HCT116 (cell line): ENCODE data around the gene TSPAN1. TPM values are rescaled to one million over a fixed set of nuclear protein-coding genes. Genes with fewer than 3 reads are reported as not detected.

Source experiments
- ATAC-seq: fragments of 200-7000 bp; cut with Tn5 transposase; 2 replicates; pipeline ENCODE4 v1.9.1; 2020; ENCODE audit warnings: mild to moderate bottlenecking, moderate library complexity
- BruUV-seq: library from RNA; stranded (reverse); fragments of 400-500 nt; replicated peaks from 2 replicates; lab custom pipeline; 2021; lab: Mats Ljungman, UMichigan
- CTCF ChIA-PET: fragments of 300-600 bp; sonication (Branson Sonifier 250); formaldehyde crosslinking; loops from one replicate; lab custom pipeline; 2021; ENCODE audit warnings: antibody characterized with exemption; lab: Charles Lee
- POLR2A ChIA-PET: fragments of 300-600, 350-600 bp; sonication (Branson Sonifier 250); formaldehyde crosslinking; loops from one replicate; lab custom pipeline; 2021; ENCODE audit warnings: antibody characterized with exemption; lab: Charles Lee
- RAD21 ChIA-PET, 2 experiments: fragments of 300-600 bp; sonication (Branson Sonifier 250); formaldehyde crosslinking; loops; one replicate each; lab custom pipeline; 2023; ENCODE audit warnings: low total read pairs in 2 of 2; ENCODE audit not compliant: uncharacterized antibody in 2 of 2, unreplicated experiment in 2 of 2, low non-redundant PET in 1 of 2; lab: Charles Lee
- DNase-seq: peaks from one replicate; pipeline ENCODE4 v3.0.0-alpha.2; 2010; ENCODE audit warnings: low read depth, low spot score
- H2AFZ ChIP-seq: fragments of 200-600 bp; shearing (Covaris generic), sonication (generic); 2 replicates; pipeline ENCODE4 v1.6.1; 2017; ENCODE audit warnings: low read depth, mixed run types, mixed read lengths, antibody characterized with exemption, low read length; ENCODE audit not compliant: poor library complexity, severe bottlenecking
- H3K27ac ChIP-seq: 2 replicates; pipeline ENCODE4 v1.5.1; 2012; ENCODE audit warnings: low read depth, low read length
- H3K27me3 ChIP-seq: fragments of 200-600 bp; sonication (generic); 2 replicates; pipeline ENCODE4 v1.6.1; 2016; ENCODE audit warnings: mixed run types, low read length, mixed read lengths; ENCODE audit not compliant: insufficient read depth
- H3K36me3 ChIP-seq, 2 experiments: fragments of 200-500 bp in 1 of 2; fragments of 200-600 bp in 1 of 2; sonication (Bioruptor generic) in 1 of 2; sonication (generic) in 1 of 2; 2 replicates each; pipeline versions ENCODE4 v1.5.1 to v1.6.1; 2014 to 2016; ENCODE audit warnings: low read length in 2 of 2, inconsistent platforms in 1 of 2, mixed read lengths in 1 of 2, mixed run types in 1 of 2; ENCODE audit not compliant: insufficient read depth in 2 of 2, control insufficient read depth in 1 of 2
- H3K4me1 ChIP-seq, 2 experiments: fragments of 200-600 bp in 1 of 2; sonication (generic) in 1 of 2; 2 replicates each; pipeline versions ENCODE4 v1.5.1 to v1.6.1; 2012 to 2017; ENCODE audit warnings: low read length in 2 of 2, inconsistent platforms in 1 of 2, mild to moderate bottlenecking in 1 of 2, mixed read lengths in 1 of 2, mixed run types in 1 of 2, moderate library complexity in 1 of 2; ENCODE audit not compliant: insufficient read depth in 2 of 2, control insufficient read depth in 1 of 2
- H3K4me2 ChIP-seq: fragments of 200-600 bp; sonication (generic); 2 replicates; pipeline ENCODE4 v1.6.1; 2017; ENCODE audit warnings: mixed run types, low read length, mixed read lengths
- H3K4me3 ChIP-seq, 2 experiments: fragments of 200-600 bp in 1 of 2; sonication (generic) in 1 of 2; replicated peaks in 1 of 2; 2 replicates each; pipeline ENCODE4 v1.5.1; 2011 to 2016; ENCODE audit warnings: low read length in 2 of 2, control low read depth in 1 of 2, low read depth in 1 of 2, mild to moderate bottlenecking in 1 of 2, mixed read lengths in 1 of 2, mixed run types in 1 of 2
- H3K79me2 ChIP-seq: fragments of 200-600 bp; sonication (generic); 2 replicates; pipeline ENCODE4 v1.6.1; 2017; ENCODE audit warnings: mild to moderate bottlenecking, mixed run types, low read length, moderate library complexity, mixed read lengths; ENCODE audit not compliant: insufficient read depth
- H3K9ac ChIP-seq: fragments of 200-600 bp; sonication (generic); 2 replicates; pipeline ENCODE4 v1.6.1; 2016; ENCODE audit warnings: low read length, mixed read lengths
- H3K9me2 ChIP-seq: fragments of 200-600 bp; sonication (generic), shearing (Covaris generic); 2 replicates; pipeline ENCODE4 v1.6.1; 2017; ENCODE audit warnings: mixed run types, mild to moderate bottlenecking, moderate library complexity; ENCODE audit not compliant: insufficient read depth
- H3K9me3 ChIP-seq, 2 experiments: fragments of 200-500 bp in 1 of 2; fragments of 200-600 bp in 1 of 2; sonication (Bioruptor generic) in 1 of 2; sonication (generic) in 1 of 2; 2 replicates each; pipeline ENCODE4 v1.6.1; 2014 to 2017; ENCODE audit warnings: low read length in 2 of 2, mixed read lengths in 2 of 2, inconsistent platforms in 1 of 2, low read depth in 1 of 2, mild to moderate bottlenecking in 1 of 2, mixed run types in 1 of 2, moderate library complexity in 1 of 2; ENCODE audit not compliant: control insufficient read depth in 1 of 2, insufficient read depth in 1 of 2
- H4K20me1 ChIP-seq: fragments of 200-600 bp; sonication (generic), shearing (Covaris generic); 2 replicates; pipeline ENCODE4 v1.6.1; 2017; ENCODE audit warnings: mixed run types, mild to moderate bottlenecking, moderate library complexity; ENCODE audit not compliant: insufficient read depth
- POLR2A ChIP-seq: IDR thresholded peaks from 2 replicates; pipeline ENCODE4 v1.7.0; 2011; ENCODE audit warnings: borderline replicate concordance; ENCODE audit not compliant: insufficient read depth, insufficient read length; ENCODE audit errors: extremely low read depth
- POLR2AphosphoS5 ChIP-seq: IDR thresholded peaks from 2 replicates; pipeline ENCODE4 v1.6.1; 2011; ENCODE audit warnings: mild to moderate bottlenecking, low read depth, low read length, moderate library complexity
- RAD21 ChIP-seq: IDR thresholded peaks from 2 replicates; pipeline ENCODE4 v1.6.1; 2012; ENCODE audit warnings: low read depth, mild to moderate bottlenecking
- SP1 ChIP-seq: IDR thresholded peaks from 2 replicates; pipeline ENCODE4 v1.6.1; 2012; ENCODE audit warnings: low read depth
- TCF7L2 ChIP-seq: IDR thresholded peaks from 2 replicates; pipeline ENCODE4 v1.7.0; 2011; ENCODE audit warnings: borderline replicate concordance, inconsistent platforms; ENCODE audit not compliant: insufficient read depth, insufficient read length; ENCODE audit errors: extremely low read depth
- YY1 ChIP-seq: IDR thresholded peaks from 2 replicates; pipeline ENCODE4 v1.6.1; 2011; ENCODE audit warnings: low read length, low read depth, moderate library complexity, mild to moderate bottlenecking; ENCODE audit not compliant: insufficient replicate concordance; ENCODE audit errors: extremely low read depth
- ZFX ChIP-seq: fragments of 450-650 bp; IDR thresholded peaks from 2 replicates; pipeline ENCODE4 v1.6.1; 2017
- intact Hi-C: fragments of 100-400 bp; cut with micrococcal nuclease; formaldehyde crosslinking; loops from 2 replicates; pipeline ENCODE4 v1.10.0; 2022
- total RNA-seq: library from RNA; stranded (reverse); gene quantifications from one replicate; pipeline ENCODE4 v1.2.1, GENCODE V29; 2021; ENCODE audit not compliant: unreplicated experiment
- TF ChIP-seq, protein P1 (sequence below): IDR thresholded peaks from 2 replicates; pipeline ENCODE4 v1.6.1; 2011; ENCODE audit warnings: mild to moderate bottlenecking, low read length, moderate library complexity; ENCODE audit not compliant: insufficient replicate concordance; ENCODE audit errors: extremely low read depth
- TF ChIP-seq, protein P2 (sequence below): IDR thresholded peaks from 2 replicates; pipeline ENCODE4 v1.6.1; 2012; ENCODE audit warnings: low read depth
- TF ChIP-seq, protein P3 (sequence below), 3 experiments: fragments of 200-600 bp in 1 of 3; sonication (generic) in 1 of 3; IDR thresholded peaks in 2 of 3; conservative IDR thresholded peaks in 1 of 3; 2 replicates each; pipeline ENCODE4 v1.5.1; 2012 to 2017; ENCODE audit warnings: low read depth in 2 of 3, low read length in 2 of 3, antibody characterized with exemption in 1 of 3, borderline replicate concordance in 1 of 3, control low read depth in 1 of 3, mild to moderate bottlenecking in 1 of 3, mixed read lengths in 1 of 3, mixed run types in 1 of 3, moderate library complexity in 1 of 3; ENCODE audit not compliant: insufficient read depth in 1 of 3

The TSPAN1 gene
- total RNA-seq, 1 experiment from 2014 or later, result 9.9 TPM

GRCh38 chr1:46223472-46223943, 48.6 kb downstream of the TSPAN1 start:
- DNase-seq (peak; percentile 87), ATAC-seq (peak; percentile 95)
- CTCF ChIA-PET, result interaction anchor here (0.6 to 3.0 kb wide), 34 partner anchors 9 to 646 kb away, joined by 3 to 94 read pairs (median 4); partner anchors contain the start of genes POMGNT1 and RAD54L
- no TSS peak for BruUV-seq
- Histone ChIP-seq H3K79me2 (no peaks in the 10 kb centered on the region), H4K20me1 (no peaks in the 10 kb centered on the region), H2AFZ (peak overlapping the region; percentile 100), H3K4me1 (peaks cover 3 to 27% of the 10 kb centered on the region in 2 experiments; a peak in 3 of 4 replicates), H3K36me3 (no peaks in the 10 kb centered on the region), H3K9ac (peak overlapping the region; percentile 15; the same call in 1 of the 2 replicates), H3K4me3 (no peak overlapping the region; a peak in 1 of 4 replicates), H3K27ac (peak overlapping the region; percentile 6; the same call in 1 of the 2 replicates), H3K9me3 (no peaks in the 10 kb centered on the region), H3K9me2 (no peaks in the 10 kb centered on the region), H3K4me2 (peak overlapping the region; percentile 52), H3K27me3 (no peaks in the 10 kb centered on the region)
- RAD21 ChIA-PET, result interaction anchor here (0.6 to 1.7 kb wide), 8 partner anchors 21 to 184 kb away, joined by 3 to 28 read pairs (median 4); no protein-coding TSS in a partner anchor
- POLR2A ChIA-PET, result interaction anchor here (0.9 to 2.4 kb wide), 7 partner anchors 11 to 184 kb away, joined by 3 to 17 read pairs (median 5); no protein-coding TSS in a partner anchor
- intact Hi-C loops, result loop anchor here (1.0 kb wide), 2 partner anchors 44 to 186 kb away; no protein-coding TSS in a partner anchor
- TF ChIP-seq, protein P1, sequence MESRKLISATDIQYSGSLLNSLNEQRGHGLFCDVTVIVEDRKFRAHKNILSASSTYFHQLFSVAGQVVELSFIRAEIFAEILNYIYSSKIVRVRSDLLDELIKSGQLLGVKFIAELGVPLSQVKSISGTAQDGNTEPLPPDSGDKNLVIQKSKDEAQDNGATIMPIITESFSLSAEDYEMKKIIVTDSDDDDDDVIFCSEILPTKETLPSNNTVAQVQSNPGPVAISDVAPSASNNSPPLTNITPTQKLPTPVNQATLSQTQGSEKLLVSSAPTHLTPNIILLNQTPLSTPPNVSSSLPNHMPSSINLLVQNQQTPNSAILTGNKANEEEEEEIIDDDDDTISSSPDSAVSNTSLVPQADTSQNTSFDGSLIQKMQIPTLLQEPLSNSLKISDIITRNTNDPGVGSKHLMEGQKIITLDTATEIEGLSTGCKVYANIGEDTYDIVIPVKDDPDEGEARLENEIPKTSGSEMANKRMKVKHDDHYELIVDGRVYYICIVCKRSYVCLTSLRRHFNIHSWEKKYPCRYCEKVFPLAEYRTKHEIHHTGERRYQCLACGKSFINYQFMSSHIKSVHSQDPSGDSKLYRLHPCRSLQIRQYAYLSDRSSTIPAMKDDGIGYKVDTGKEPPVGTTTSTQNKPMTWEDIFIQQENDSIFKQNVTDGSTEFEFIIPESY, result no peak
- TF ChIP-seq SP1 (no peak), POLR2AphosphoS5 (no peak), RAD21 (peak; percentile 98), POLR2A (no peak), YY1 (peak; percentile 73), TCF7L2 (no peak), ZFX (no peak)
- TF ChIP-seq, protein P2, sequence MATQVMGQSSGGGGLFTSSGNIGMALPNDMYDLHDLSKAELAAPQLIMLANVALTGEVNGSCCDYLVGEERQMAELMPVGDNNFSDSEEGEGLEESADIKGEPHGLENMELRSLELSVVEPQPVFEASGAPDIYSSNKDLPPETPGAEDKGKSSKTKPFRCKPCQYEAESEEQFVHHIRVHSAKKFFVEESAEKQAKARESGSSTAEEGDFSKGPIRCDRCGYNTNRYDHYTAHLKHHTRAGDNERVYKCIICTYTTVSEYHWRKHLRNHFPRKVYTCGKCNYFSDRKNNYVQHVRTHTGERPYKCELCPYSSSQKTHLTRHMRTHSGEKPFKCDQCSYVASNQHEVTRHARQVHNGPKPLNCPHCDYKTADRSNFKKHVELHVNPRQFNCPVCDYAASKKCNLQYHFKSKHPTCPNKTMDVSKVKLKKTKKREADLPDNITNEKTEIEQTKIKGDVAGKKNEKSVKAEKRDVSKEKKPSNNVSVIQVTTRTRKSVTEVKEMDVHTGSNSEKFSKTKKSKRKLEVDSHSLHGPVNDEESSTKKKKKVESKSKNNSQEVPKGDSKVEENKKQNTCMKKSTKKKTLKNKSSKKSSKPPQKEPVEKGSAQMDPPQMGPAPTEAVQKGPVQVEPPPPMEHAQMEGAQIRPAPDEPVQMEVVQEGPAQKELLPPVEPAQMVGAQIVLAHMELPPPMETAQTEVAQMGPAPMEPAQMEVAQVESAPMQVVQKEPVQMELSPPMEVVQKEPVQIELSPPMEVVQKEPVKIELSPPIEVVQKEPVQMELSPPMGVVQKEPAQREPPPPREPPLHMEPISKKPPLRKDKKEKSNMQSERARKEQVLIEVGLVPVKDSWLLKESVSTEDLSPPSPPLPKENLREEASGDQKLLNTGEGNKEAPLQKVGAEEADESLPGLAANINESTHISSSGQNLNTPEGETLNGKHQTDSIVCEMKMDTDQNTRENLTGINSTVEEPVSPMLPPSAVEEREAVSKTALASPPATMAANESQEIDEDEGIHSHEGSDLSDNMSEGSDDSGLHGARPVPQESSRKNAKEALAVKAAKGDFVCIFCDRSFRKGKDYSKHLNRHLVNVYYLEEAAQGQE, result no peak
- TF ChIP-seq, protein P3, sequence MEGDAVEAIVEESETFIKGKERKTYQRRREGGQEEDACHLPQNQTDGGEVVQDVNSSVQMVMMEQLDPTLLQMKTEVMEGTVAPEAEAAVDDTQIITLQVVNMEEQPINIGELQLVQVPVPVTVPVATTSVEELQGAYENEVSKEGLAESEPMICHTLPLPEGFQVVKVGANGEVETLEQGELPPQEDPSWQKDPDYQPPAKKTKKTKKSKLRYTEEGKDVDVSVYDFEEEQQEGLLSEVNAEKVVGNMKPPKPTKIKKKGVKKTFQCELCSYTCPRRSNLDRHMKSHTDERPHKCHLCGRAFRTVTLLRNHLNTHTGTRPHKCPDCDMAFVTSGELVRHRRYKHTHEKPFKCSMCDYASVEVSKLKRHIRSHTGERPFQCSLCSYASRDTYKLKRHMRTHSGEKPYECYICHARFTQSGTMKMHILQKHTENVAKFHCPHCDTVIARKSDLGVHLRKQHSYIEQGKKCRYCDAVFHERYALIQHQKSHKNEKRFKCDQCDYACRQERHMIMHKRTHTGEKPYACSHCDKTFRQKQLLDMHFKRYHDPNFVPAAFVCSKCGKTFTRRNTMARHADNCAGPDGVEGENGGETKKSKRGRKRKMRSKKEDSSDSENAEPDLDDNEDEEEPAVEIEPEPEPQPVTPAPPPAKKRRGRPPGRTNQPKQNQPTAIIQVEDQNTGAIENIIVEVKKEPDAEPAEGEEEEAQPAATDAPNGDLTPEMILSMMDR (IDR thresholded peaks at IDR 0.05 in 2 of 3, conservative IDR thresholded peaks at IDR 0.05 in 1 of 3; ENCODE audit: borderline replicate concordance in 1 of 3, insufficient read depth in 1 of 3, low read depth in 2 of 3, low read length in 2 of 3), result peak; percentile 92 to 99 (median 98)
